B cell (primary cell): ENCODE measurements around the gene C6orf136. TPM values are rescaled to one million over a fixed set of nuclear protein-coding genes. Genes with fewer than 3 reads are reported as not detected.

Experiments
- ATAC-seq: fragments of 200-7000 bp; cut with Tn5 transposase; one replicate; pipeline ENCODE4 v1.10.0; 2021; ENCODE audit warnings: low read depth, mild to moderate bottlenecking, moderate number of reproducible peaks, moderate library complexity
- CTCF ChIA-PET: fragments of 350-600 bp; sonication (Branson Sonifier 250); formaldehyde crosslinking; loops from one replicate; lab custom pipeline; 2021; ENCODE audit warnings: antibody characterized with exemption, inconsistent platforms; lab: Charles Lee
- POLR2A ChIA-PET: fragments of 350-600 bp; sonication (Branson Sonifier 250); formaldehyde crosslinking; loops from one replicate; lab custom pipeline; 2021; ENCODE audit warnings: antibody characterized with exemption; lab: Charles Lee
- DNase-seq: peaks from one replicate; pipeline ENCODE4 v3.0.0; 2013
- H2AFZ ChIP-seq: 2 replicates; pipeline ENCODE4 v1.6.1; 2012; ENCODE audit warnings: mild to moderate bottlenecking, low read depth, low read length; ENCODE audit not compliant: insufficient read depth, poor library complexity, severe bottlenecking
- H3K27ac ChIP-seq, 2 donors: 1 replicate in 1 of 2; 2 replicates in 1 of 2; pipeline ENCODE4 v1.5.1; 2012 to 2013; ENCODE audit warnings: low read length in 2 of 2, mild to moderate bottlenecking in 2 of 2, moderate library complexity in 1 of 2
- H3K27me3 ChIP-seq, 4 experiments: fragments of 200-600 bp in 1 of 4; sonication (generic) in 1 of 4; replicated peaks in 1 of 4; 1 replicate in 2 of 4; 2 replicates in 2 of 4; pipeline versions ENCODE4 v1.6.1 to v1.7.0; 2013 to 2016; ENCODE audit warnings: low read length in 3 of 4, mild to moderate bottlenecking in 2 of 4, mixed read lengths in 1 of 4, moderate library complexity in 1 of 4; ENCODE audit not compliant: insufficient read depth in 4 of 4, control insufficient read depth in 3 of 4; ENCODE audit errors: control extremely low read depth in 1 of 4
- H3K36me3 ChIP-seq, 2 experiments: replicated peaks in 1 of 2; 1 replicate in 1 of 2; 2 replicates in 1 of 2; pipeline versions ENCODE4 v1.6.1 to v1.7.1; 2013; ENCODE audit warnings: low read length in 1 of 2; ENCODE audit not compliant: insufficient read depth in 2 of 2, control insufficient read depth in 1 of 2; ENCODE audit errors: control extremely low read depth in 1 of 2, extremely low read depth in 1 of 2
- H3K4me1 ChIP-seq, 2 donors: fragments of 200-600 bp in 1 of 2; sonication (generic) in 1 of 2; 1 replicate in 1 of 2; 2 replicates in 1 of 2; pipeline versions ENCODE4 v1.5.1 to v1.6.1; 2013 to 2017; ENCODE audit warnings: low read length in 2 of 2; ENCODE audit not compliant: control insufficient read depth in 2 of 2, insufficient read depth in 2 of 2
- H3K4me2 ChIP-seq: replicated peaks from 2 replicates; pipeline ENCODE3; 2012; ENCODE audit warnings: mild to moderate bottlenecking, low read depth, low read length; ENCODE audit not compliant: poor library complexity, severe bottlenecking
- H3K4me3 ChIP-seq, 5 experiments: fragments of 200-600 bp in 1 of 5; sonication (generic) in 1 of 5; 1 replicate in 3 of 5; 2 replicates in 2 of 5; pipeline versions ENCODE4 v1.5.1 to v1.7.0; 2011 to 2016; ENCODE audit warnings: low read length in 4 of 5, mild to moderate bottlenecking in 4 of 5, low read depth in 2 of 5, control low read depth in 1 of 5, moderate library complexity in 1 of 5; ENCODE audit not compliant: insufficient read depth in 1 of 5; ENCODE audit errors: control extremely low read depth in 1 of 5, extremely low read depth in 1 of 5
- H3K79me2 ChIP-seq: fragments of 200-600 bp; sonication (generic); one replicate; pipeline ENCODE4 v1.6.0; 2016; ENCODE audit warnings: low read length; ENCODE audit not compliant: control insufficient read depth, insufficient read depth
- H3K9ac ChIP-seq: fragments of 200-600 bp; sonication (generic); 2 replicates; pipeline ENCODE4 v1.6.1; 2017; ENCODE audit warnings: mild to moderate bottlenecking, low read length, moderate library complexity
- H3K9me3 ChIP-seq, 3 donors: one replicate each; pipeline versions ENCODE4 v1.6.1 to v1.7.1; 2013; ENCODE audit warnings: low read length in 2 of 3; ENCODE audit not compliant: control insufficient read depth in 2 of 3, insufficient read depth in 1 of 3; ENCODE audit errors: control extremely low read depth in 1 of 3
- H4K20me1 ChIP-seq: 2 replicates; pipeline ENCODE4 v1.6.0; 2012; ENCODE audit warnings: mild to moderate bottlenecking, low read length; ENCODE audit not compliant: insufficient read depth, control insufficient read depth, poor library complexity, severe bottlenecking
- H3K27ac Mint-ChIP-seq: one replicate; pipeline ENCODE4 v1.8.0; 2021; ENCODE audit warnings: mixed read lengths
- H3K27me3 Mint-ChIP-seq: one replicate; pipeline ENCODE4 v1.8.0; 2021; ENCODE audit warnings: mixed read lengths
- H3K4me1 Mint-ChIP-seq: one replicate; pipeline ENCODE4 v1.8.0; 2021; ENCODE audit warnings: mixed read lengths
- H3K4me3 Mint-ChIP-seq: one replicate; pipeline ENCODE4 v1.8.0; 2021; ENCODE audit warnings: mixed read lengths
- H3K9me3 Mint-ChIP-seq: one replicate; pipeline ENCODE4 v1.8.0; 2022; ENCODE audit warnings: mixed read lengths; ENCODE audit not compliant: insufficient read depth
- CTCF ChIP-seq: fragments of 200-600 bp; IDR thresholded peaks from one replicate; pipeline ENCODE4 v1.8.0; 2022; ENCODE audit warnings: antibody characterized with exemption, mild to moderate bottlenecking
- EZH2 ChIP-seq: IDR thresholded peaks from 2 replicates; pipeline ENCODE4 v1.6.1; 2012; ENCODE audit warnings: borderline replicate concordance, low read depth, mild to moderate bottlenecking, moderate library complexity, low read length; ENCODE audit not compliant: insufficient read depth, poor library complexity, severe bottlenecking
- WGBS: methylation state at CpG from one replicate; pipeline ENCODE4 v1.1.5; 2013; ENCODE audit warnings: missing lambda C conversion rate; ENCODE audit not compliant: insufficient coverage; 5-methylcytosine and 5-hydroxymethylcytosine counted together
- intact Hi-C: fragments of 100-400 bp; cut with micrococcal nuclease; formaldehyde crosslinking; loops from one replicate; pipeline ENCODE4 v1.10.0; 2022
- polyA plus RNA-seq: library from polyadenylated mRNA; depleted of rRNA; stranded (reverse); fragments of >200 nt; gene quantifications from 2 replicates; pipeline ENCODE4 v1.2.3, GENCODE V29; 2012
- total RNA-seq, 2 donors: library from RNA; stranded (reverse); fragments of 120-200 nt in 1 of 2; gene quantifications; 1 replicate in 1 of 2; 2 replicates in 1 of 2; pipeline versions ENCODE4 v1.2.3 to v1.2.4, GENCODE V29; 2013 to 2022

Gene C6orf136
- total and polyA plus RNA-seq, 2 donors (not counting 1 experiment from before 2014, with no cell fraction given) = 36.6 to 37.2 TPM

GRCh38 chr6:30612213-30612612 is 34.7 kb upstream of the C6orf136 start:
- intact Hi-C loops = loop anchor here (10.0 kb wide), 1 partner anchor 743 kb away; the partner anchor contains the start of gene HLA-B
- Mint-ChIP-seq H3K9me3 (no peaks in the 10 kb centered on the region), H3K27me3 (no peaks in the 10 kb centered on the region), H3K4me1 (peaks cover 62% of the 10 kb centered on the region), H3K4me3 (no peak overlapping the region), H3K27ac (peak overlapping the region; percentile 71)
- WGBS = no CpG with 5 or more reads among the region's 1 CpG
- peak overlapping the region in 1 of 2 donors; percentile 99 for H3K27ac ChIP-seq
- H3K4me3 ChIP-seq = no peak overlapping the region
- peaks cover 22% of the 10 kb centered on the region for H4K20me1 ChIP-seq
- H3K4me2 ChIP-seq = no peak overlapping the region
- H3K9ac ChIP-seq = no peak overlapping the region
- DNase-seq (no peak), ATAC-seq (no peak)
- ChIA-PET POLR2A (interaction anchor here (1.7 to 4.0 kb wide), 2 partner anchors 15 to 60 kb away, joined by 5 to 22 read pairs; partner anchors contain the start of genes ATAT1 and DHX16), CTCF (interaction anchor here (0.8 to 4.8 kb wide), 9 partner anchors 11 to 130 kb away, joined by 3 to 41 read pairs (median 5); no protein-coding TSS in a partner anchor)
- peaks cover 33 to 35% of the 10 kb centered on the region in 2 donors for H3K4me1 ChIP-seq
- H3K9me3 ChIP-seq = no peaks in the 10 kb centered on the region
- peaks cover 85% of the 10 kb centered on the region for H3K79me2 ChIP-seq
- H3K27me3 ChIP-seq = no peaks in the 10 kb centered on the region
- no peak overlapping the region for H2AFZ ChIP-seq
- H3K36me3 ChIP-seq = peaks cover 2 to 38% of the 10 kb centered on the region in 2 experiments
- TF ChIP-seq CTCF (no peak), EZH2 (no peak)

- no peaks in the 10 kb centered on the region for H3K27me3 Mint-ChIP-seq
- H3K9me3 Mint-ChIP-seq = no peaks in the 10 kb centered on the region
- ChIA-PET POLR2A (interaction anchor here (1.5 to 4.0 kb wide), 3 partner anchors 14 to 104 kb away, joined by 3 to 22 read pairs (median 5); partner anchors contain the start of genes ATAT1, DHX16 and MDC1), CTCF (interaction anchor here (1.1 to 4.8 kb wide), 11 partner anchors 12 to 131 kb away, joined by 3 to 41 read pairs (median 5); partner anchors contain the start of gene ABCF1)
- H3K4me1 Mint-ChIP-seq = peaks cover 61% of the 10 kb centered on the region
- Histone ChIP-seq H4K20me1 (peaks cover 18% of the 10 kb centered on the region), H3K9ac (no peak overlapping the region), H3K36me3 (peaks cover 0 to 33% of the 10 kb centered on the region in 2 experiments), H3K4me2 (no peak overlapping the region), H3K4me1 (peaks cover 33 to 35% of the 10 kb centered on the region in 2 donors), H3K4me3 (no peak overlapping the region), H3K27me3 (no peaks in the 10 kb centered on the region), H3K79me2 (peaks cover 79% of the 10 kb centered on the region), H3K27ac (peak overlapping the region; percentile 30 to 99), H2AFZ (no peak overlapping the region), H3K9me3 (no peaks in the 10 kb centered on the region)
- no peak overlapping the region for H3K4me3 Mint-ChIP-seq
- intact Hi-C loops = loop anchor here (10.0 kb wide), 1 partner anchor 742 kb away; the partner anchor contains the start of gene HLA-B
- peak overlapping the region; percentile 87 for H3K27ac Mint-ChIP-seq
- ATAC-seq = no peak
- WGBS = 81% methylated on average over 3 of the region's 6 CpGs
- no peak for TF ChIP-seq CTCF
- no peak for TF ChIP-seq EZH2
- no peak for DNase-seq
Observed at GRCh38 chr6:30612687-30613248, 34.2 kb upstream of the C6orf136 start.
